ENCODE measurements around the gene TXNDC17.

DNA sequence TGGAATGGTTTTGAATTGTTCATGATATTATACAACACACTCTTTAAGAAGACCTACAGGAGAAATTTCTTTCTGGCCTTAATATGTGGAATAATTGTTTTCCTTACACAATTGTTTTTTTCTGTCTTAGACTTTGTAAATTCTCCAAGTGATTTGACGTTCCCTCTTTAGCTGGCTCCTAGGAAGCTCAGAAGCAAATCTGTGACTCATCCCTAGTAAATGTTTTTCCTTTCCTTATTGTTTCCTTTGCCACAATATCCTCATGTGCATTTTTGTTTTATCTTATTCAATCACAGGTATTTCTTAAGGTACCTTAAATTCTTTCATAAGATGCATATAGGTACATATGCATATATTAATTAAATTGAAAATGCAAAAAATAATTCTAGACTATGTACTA is 13.8 kb upstream of the TXNDC17 start:
- TF ChIP-seq, protein P1, sequence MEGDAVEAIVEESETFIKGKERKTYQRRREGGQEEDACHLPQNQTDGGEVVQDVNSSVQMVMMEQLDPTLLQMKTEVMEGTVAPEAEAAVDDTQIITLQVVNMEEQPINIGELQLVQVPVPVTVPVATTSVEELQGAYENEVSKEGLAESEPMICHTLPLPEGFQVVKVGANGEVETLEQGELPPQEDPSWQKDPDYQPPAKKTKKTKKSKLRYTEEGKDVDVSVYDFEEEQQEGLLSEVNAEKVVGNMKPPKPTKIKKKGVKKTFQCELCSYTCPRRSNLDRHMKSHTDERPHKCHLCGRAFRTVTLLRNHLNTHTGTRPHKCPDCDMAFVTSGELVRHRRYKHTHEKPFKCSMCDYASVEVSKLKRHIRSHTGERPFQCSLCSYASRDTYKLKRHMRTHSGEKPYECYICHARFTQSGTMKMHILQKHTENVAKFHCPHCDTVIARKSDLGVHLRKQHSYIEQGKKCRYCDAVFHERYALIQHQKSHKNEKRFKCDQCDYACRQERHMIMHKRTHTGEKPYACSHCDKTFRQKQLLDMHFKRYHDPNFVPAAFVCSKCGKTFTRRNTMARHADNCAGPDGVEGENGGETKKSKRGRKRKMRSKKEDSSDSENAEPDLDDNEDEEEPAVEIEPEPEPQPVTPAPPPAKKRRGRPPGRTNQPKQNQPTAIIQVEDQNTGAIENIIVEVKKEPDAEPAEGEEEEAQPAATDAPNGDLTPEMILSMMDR (IDR thresholded peaks at IDR 0.05) = no peak
- no peak for TF ChIP-seq EP300 (IDR thresholded peaks at IDR 0.05)
- no peak for TF ChIP-seq POLR2A (IDR thresholded peaks at IDR 0.05)
- no peak for TF ChIP-seq POLR2AphosphoS5 (IDR thresholded peaks at IDR 0.05)

Measured in sigmoid colon (tissue), 4 donors.